ENCODE results near the gene CDH19.

GRCh38 chr18:66533693-66534092 is 70.2 kb downstream of the CDH19 start:
- TF ChIP-seq ZBTB8A (tag by site-specific recombination; IDR thresholded peaks at IDR 0.05) (no peak), SETDB1 (IDR thresholded peaks at IDR 0.05; ENCODE audit: insufficient read length, low read length) (no peak), CTCF (tag by site-specific recombination; IDR thresholded peaks at IDR 0.05) (no peak)

Measured in HEK293 (cell line).